Stimulated activated CD8-positive, alpha-beta memory T cell treated with anti-CD3 and anti-CD28 coated beads, Interleukin-4, amount 100 ng/mL, for 4 hours (primary cell): Measurements from ENCODE around the gene CRY1.

Experiments
- DNase-seq, 2 donors: peaks; one replicate each; pipeline ENCODE4 v3.0.0-alpha.2; 2020; ENCODE audit warnings: low read depth in 2 of 2, low spot score in 1 of 2

CRY1 gene

DNA sequence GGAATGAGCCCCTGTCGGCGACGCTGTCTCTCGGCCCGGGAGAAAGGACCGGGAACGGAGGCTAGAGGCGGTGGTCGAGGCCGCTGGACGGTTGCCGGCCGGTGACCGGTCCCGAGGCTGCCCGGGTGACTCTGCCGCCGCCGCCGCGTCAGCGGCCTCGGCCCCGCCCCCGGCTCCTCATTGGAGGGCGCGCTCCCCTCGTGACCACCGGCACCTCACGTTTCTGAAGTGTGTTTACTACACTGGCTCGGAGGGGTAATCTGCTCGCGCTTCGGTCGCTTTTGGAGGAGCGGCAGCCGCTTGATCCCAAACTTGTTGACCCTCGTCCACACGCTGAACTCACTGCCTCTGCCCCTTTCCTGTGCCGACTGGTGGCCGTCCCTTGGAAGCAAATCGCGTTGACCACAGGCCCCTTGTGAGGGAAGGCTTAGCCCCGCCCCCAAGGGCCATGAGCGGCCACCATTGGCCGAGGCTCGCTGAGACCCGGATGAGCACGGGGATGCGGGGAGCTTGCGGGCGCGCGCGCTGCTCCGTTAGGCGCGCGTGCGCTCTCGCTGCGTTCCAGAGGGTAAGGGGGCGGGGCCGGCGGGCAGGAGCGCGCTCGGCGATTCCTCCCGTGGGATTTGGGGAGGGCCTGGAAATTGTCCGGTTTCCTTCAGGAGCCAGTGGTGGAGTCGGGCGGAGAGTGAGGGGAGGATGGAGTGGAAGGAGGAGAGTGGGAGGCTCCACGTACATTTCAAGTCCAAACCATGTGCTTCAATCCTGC, at the start of gene CRY1:
Gene CRY1 (minus strand): TSS at position 133 of the 766 bp plus-strand sequence. CDS start 588 bp downstream, outside the sequence.
- peak; percentile 86 to 87 for DNase-seq

DNA sequence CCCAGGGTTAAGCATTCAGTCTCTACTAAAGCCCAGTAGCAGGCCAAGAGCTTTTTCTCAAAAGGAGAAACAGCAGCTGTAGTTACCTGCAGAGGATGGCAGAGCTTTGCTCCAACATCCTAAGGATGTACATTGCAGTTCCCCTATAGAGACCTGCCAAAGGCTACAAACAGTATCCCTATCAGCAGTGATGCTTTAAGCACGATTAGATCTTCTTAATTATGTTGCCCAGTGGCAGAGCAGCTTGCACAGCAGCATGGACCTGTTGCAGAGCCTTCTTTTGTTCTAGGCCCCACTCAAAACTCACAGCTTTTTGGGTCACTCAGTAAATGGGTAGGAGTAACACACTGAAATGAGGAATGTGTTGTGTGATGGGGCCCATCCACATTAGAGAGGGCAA, 46.4 kb upstream of the CRY1 start:
- no peak for DNase-seq

DNA sequence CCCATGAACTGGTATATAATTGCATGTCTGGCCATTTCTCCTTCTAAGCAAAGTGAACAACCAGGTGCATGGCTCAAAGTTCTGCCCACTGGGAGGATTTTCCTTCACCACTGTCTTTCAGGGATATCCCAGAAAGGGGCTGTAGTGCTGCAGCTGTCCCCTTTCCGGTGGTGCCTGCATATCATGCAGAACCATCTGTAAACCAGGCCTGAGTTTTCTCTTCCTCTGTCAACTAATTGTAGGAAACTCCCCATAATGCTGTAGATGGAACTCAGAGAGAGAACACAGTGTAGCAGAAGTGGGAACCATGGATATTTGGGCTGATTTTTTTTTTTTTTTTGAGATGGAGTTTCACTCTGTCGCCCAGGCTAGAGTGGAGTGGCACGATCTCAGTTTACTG, 45.6 kb upstream of the CRY1 start:
- DNase-seq, result no peak

DNA sequence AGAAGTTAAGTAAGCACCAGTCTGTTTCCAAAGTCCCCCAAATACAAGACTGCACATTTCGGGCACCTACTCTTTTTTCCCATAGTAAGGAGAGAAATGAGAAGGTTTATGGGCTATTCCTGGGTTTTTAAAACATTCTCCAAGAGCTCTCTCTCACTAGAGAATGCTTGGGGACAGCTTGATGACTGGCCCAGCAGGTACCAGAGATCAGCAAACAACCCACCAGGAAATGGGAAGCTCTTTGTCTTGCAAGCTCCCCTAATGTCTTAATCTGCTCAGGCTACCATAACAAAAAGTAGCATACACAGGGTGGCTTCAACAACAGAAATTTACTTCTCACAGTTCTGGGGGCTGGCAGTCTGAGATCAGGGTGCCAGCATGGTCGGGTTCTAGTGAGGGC, 41.8 kb upstream of the CRY1 start:
- no peak for DNase-seq

DNA sequence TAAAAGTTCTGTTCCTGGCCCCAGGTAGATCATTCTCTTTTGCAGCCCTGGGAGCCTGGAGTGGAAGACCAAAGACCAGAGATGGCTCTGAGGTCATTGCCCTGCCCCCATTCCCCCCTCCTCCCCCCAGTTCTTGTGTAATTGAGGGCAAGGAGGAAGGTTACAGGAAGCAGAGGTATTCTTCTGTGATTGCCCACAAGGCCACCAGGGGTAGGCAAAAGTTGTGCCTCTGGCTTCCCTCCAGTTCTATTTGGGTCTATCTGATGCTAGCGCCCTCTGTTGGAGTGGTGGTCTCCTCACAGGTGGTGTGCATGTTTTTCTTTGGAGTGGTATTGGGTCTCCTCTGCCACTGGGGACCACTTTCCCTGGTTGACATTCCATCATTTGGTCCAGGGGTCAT, 41.2 kb upstream of the CRY1 start:
- DNase-seq, result no peak

DNA sequence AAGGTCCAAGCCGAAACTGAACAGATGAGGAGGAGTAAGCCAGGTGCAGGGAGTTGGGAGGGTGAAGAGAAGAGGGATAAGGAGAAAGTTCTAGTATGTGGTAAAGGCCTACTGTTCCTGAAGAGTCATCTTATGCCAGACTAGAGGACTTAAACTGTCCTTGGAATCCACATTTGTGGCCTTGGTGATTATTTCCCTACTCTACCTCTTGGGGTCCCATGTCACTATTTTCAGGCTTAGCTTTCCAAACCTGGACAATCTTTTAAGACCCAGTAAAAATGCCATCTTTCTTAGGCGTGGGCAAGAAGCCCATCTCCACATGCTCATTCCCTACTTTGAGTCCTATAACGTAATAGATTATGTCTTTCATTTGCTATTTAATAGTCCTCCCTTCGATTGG, 40.1 kb upstream of the CRY1 start:
- DNase-seq, result no peak

DNA sequence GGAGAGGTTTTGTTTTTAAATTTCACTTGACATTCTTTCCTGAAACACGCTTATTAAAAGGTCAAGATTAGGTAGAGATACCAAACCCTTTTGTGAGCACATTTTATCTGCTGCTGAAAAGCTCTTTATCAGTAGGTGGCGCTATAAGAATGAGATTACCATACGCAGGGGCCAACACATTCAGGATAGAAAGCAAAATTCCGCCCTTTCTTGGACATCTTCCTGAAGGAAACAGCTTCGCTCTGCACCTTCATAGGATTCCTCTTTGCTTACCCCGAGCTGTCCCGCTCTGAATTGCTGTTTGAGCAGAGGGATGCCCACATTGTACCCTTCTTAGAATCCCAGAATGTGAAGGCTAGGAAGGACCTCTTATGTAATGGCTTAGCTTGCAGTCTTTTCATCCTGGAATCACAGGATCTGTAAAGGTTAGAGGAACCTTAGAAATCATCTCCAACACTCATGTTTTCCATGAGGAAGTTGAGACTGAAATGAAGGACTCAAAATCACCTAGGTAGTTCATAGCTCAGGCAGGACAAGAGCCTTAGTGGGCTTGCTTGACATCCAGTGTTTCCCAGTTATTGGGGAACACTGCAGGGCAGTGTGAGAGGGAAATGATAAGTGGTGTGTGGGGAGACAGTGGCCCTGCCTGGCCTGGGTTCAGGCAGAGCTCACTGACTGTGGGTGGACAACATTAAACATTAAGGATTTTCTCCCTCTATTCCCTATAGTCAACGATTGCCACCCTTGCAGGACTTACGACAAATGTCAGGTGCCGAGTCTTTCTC, 38.7 kb upstream of the CRY1 start:
- no peak for DNase-seq

DNA sequence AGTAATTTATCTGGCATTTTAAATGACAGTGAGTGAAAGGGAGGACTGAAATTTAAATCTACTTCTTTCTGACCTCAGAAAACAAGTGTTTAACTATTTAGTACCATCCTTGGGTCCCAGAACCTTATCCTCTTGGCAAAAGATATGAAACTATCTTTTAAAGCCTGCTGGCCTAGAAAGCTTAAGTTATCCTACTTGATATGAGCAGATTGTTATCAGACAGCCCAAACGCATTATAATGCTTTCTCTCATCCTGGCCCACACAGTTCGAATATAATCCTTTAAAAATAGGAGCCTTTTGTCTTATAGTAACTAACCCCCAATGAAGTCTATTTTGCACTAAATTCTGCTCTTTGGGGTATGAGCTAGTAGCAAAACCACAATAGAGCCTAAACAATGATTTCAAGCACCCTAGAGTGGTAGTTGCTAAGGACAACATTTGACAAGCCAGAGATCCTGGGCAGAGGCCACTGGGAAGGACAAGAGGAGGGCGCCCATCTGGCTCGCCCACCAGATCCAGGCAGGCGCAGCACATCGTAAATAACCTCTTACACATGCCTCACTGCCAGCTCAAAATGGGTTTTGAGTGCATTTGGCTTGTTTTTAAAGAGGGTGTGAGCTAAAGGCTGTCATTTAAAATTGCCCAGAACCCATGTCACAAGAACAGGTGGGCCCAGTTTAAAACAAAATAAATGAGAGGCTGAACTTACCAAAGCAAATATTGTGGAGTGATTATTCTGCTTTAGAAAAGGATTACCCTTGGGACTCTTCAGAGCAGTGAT, 37.7 kb upstream of the CRY1 start:
- no peak for DNase-seq

DNA sequence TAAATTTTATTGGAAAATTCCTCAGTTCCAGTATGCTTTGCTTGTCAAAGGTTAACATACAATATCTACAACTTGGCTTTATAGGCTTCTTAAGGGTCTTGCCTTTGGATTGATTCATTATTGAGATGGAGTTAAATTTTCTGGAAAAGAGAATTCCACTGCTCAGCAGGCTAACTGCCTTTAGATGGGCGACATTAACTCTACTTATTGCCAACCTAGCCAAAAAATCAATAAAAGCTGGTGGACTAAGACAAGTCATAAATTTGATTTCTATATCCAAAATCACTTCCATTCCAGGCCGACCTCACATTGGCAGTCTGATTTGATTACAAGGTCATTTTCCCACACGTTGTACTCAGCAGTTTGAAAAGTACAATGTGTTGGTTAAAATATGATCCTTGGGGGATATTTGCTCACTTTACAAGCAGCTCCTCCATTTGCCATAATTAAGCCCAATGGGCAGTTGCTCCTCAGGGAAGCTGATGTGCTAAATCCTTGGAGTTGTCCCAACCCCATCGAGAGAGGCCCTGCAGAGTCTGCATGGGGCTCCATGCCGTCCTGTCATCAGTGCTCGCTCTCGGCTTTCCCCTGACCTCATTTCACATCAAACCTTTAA, 36.1 kb upstream of the CRY1 start:
- DNase-seq, result no peak

DNA sequence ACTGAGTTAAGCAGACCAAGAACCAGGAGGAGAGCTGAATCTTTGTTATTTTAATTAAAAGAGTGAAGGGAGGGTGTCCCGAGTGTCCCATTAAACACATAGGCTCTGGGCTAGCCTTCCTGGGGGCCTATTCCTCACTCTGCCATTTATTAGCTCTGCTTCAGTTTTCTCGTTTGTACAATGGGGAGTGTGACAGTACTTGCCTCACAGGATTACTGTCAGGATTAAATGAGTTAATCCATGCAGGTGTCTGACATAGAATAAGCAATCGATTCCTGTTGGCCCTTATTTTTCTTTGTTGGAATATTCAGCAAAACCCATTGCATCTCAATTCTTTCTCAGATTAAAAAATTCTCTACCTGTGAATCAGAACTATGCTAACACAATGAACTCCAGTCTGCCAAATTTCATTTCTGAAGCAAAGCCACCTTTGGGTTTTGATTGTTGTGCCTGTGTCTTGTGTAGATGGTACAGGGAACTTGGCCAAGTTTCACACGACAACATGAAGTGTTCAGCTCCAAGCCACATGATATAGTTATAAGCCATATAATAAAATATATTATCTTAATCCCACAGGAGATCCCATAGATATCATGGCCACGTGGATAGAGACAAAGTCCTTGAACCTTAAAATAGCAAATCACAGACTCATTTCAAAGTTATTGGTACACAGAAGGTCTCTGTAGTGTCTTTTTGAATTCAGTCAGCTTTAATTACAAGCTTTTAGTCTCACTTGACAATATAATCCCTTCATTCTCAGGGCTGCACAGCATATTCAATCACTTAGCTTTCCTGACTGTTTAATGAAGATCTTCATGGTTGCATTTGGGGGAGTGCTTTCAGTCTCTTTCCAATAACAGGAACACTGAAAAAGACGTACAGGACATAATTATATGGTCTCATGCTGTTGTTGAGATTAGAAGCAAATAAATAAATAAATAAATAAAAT, 34.4 kb upstream of the CRY1 start:
- no peak for DNase-seq

DNA sequence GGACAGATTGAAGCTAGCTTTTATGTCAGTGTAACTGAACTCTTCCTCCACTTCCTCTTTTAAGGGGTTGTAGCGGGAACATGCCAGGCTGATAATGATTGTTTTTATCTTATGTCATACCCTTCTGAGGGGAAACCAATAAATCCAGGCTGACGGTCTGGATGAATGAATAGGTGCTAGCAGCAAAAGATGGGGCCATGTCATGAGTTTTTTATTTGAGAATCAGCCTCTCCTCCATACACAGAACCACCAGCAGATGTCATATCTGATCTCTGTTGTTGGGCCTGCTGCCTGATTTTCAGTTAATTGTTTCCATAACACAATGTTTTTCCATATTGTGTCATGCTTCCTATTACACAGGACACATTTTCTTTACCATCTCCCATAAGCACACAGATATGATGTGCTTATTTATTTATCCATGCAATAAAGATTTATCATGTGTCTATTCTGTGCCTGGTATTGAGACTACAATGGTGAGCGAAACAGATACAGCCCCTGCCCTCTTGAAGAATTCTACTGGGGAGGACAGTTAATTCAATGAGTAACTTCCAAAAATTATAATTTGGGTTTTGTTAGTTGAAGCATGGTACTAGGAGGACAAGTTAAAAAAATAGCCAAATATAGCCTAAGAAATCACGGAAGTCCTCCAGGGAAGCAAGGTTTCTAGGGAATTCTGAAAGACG, 33.6 kb upstream of the CRY1 start:
- no peak for DNase-seq

DNA sequence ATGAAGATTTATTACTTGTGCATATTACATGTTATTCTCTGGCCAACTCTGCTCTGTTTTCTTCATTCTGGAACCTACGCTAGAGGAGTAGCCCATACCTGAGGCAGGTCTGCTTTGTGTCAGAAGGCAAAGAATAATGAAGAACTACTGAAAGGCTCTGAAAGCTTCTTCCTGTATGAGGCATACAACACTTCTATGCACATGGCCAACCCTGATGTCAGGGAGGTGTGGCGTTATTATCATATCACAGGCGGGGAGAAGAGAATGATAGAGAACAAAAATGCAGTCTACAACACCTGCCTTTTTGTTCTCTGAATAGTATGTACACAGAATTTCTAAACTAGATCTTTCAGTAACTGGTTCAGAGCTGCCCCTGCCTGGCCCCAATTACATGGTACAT, 32.5 kb upstream of the CRY1 start:
- DNase-seq, result no peak

DNA sequence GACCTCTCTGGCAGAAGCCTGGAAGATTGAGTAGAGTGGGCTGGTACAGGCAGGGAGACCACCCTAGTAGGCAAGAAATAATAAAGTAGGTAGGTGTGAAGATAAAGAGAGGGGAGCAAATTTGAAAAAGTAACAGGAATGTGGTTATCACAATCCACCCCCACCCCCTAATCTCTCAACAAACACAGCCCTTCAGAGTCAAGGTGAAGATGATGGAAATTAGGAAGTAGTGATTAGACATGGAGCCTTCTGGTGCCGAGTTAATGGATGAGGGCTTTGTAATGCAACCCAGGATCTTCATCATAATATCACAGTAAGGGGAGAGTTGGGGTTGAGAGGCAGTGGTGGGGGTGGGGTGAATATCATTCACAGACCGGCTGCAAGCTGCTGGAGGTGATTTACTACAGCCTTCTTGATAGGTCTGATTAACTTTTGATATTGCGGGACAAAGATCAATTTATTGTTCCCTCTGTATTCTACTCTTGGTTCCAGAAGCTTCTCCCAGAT, 29.2 kb upstream of the CRY1 start:
- DNase-seq, result no peak

DNA sequence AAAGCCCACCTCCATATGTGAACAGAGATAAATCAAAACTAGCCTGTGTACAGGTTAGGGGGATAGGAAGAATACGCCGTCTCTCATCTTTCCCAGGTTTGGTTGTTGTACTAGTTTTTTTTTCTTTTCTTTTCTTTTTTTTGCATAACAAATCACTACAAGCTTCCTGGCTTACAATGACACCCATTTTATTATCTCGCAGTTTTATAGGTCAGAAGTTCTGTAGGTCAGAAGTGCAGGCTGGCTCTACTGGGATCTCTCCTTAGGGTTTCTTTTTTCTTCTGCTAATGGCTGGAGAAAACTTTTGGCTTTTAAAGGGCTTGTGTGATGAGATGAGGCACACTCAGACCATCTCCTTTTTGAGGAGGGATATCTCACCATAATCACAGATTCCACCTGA, 25.7 kb upstream of the CRY1 start:
- no peak for DNase-seq

DNA sequence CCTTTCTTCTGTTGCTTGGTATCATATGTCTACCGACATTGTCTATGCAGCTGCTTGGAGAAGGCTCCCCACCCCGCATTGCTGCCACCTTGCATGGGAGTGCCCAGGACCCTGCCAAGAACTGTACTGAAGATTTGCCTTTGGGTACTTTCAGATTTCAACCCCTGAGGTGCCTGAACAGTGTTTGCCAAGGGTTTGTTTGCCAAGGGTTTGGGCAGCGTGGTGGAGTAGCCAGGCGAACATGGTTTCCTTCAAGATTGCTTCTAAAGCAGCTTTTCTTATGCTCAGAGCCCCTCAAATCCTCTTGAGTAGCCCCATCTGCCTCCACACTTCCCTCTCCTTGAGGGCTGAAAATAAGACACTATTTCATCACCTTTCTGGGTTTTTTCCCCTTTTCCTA, 25.3 kb upstream of the CRY1 start:
- DNase-seq, result no peak

DNA sequence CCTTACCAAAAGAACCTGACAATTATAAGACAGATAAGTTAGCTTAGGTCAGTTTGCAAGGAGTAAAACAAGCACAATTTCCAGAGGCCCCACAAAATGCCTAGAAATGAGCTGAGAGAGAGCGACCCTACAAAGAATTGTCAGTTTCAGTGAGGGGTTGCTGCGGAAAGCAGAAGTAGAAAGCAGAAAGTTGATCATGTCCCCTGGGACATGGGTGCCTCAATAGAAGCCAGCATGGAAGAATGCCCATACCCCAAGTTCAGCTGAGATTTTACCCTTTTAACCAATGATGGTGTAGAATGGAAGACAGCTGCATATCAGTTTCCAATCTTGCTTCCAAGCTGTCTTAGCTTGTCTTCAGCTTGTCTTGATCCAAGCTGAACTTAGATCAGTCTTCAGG, 21.8 kb upstream of the CRY1 start:
- no peak for DNase-seq

DNA sequence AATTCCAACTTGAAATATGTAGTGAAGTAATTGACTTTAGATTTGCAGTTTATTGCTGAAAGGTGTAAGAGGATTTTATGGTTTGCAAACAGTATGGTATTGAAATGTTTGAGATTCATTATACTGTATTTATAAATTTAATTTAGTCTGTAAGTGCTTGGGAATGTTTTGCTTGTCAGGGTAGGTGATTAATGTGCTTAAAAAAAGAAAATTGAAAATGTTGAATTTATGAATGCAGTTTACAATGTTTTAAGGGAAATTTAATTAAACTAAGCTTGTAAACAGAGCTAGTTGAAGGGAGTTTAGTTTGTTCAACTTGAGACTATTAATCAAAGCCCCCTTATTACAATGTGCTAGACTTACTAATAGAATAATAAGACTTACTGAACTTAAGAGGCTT, 18.0 kb upstream of the CRY1 start:
- DNase-seq, result no peak

DNA sequence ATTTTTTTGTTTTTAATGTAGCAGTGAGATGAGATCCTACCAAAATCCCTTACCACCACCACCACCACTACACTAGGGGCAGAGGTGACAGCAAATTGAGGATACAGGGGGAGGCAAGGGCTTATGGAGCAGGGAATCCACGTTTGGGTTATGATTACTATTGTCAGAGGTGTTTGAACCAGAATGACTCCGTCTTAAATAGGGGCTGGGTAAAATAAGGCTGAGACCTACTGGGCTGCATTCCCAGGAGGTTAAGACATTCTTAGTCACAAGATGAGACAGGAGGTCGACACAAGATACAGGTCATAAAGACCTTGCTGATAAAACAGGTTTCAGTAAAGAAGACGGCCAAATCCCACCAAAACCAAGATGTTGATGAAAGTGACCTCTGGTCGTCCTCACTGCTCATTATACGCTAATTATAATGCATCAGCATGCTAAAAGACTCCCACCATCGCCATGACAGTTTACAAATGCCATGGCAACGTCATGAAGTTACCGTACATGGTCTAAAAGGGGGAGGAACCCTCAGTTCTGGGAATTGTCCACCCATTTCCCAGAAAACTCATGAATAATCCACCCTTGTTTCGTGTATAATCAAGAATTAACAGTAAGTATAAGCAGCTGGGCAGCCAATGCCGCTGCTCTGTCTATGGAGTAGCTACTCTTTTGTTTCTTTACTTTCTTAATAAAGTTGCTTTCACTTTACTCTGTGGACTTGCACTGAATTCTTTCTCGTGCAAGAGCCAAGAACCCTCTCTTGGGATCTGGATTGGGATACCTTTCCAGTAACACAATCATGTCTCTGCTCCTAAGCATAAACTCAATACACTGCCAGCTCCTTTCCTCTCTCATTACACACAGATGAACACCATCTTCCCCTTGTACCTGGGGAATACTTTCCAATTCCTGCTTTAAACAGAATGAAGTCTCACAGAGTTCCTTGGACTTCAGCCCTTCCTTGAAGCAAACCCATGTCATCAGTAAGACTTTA, 16.7 kb upstream of the CRY1 start:
- DNase-seq, result no peak
